ENCODE data around the gene EVL.

- TF ChIP-seq CTCF (conservative IDR thresholded peaks at IDR 0.05; ENCODE audit: low read length) (no peak), EZH2phosphoT487 (IDR thresholded peaks at IDR 0.05; ENCODE audit: borderline replicate concordance, low read depth, low read length) (no peak)
Measured at GRCh38 chr14:100143934-100144333, 78.7 kb downstream of the EVL start.
